GM23248 (cell line): ENCODE measurements around the gene NXPH2. TPM values are rescaled to one million over a fixed set of nuclear protein-coding genes. Genes with fewer than 3 reads are reported as not detected.

Experiments
- DNase-seq: peaks from one replicate; pipeline ENCODE4 v3.0.0-alpha.2; 2015
- H2AFZ ChIP-seq: fragments of 200-600 bp; sonication (generic); 2 replicates; pipeline ENCODE4 v1.6.1; 2016; ENCODE audit warnings: antibody characterized with exemption
- H3F3A ChIP-seq: fragments of 200-600 bp; sonication (generic); 2 replicates; pipeline ENCODE4 v1.6.1; 2016; ENCODE audit warnings: mild to moderate bottlenecking, antibody characterized with exemption, mixed run types; ENCODE audit not compliant: insufficient read depth
- H3K27ac ChIP-seq: fragments of 200-600 bp; sonication (generic); 2 replicates; pipeline ENCODE4 v1.5.1; 2016; ENCODE audit warnings: mild to moderate bottlenecking
- H3K27me3 ChIP-seq: fragments of 200-600 bp; sonication (generic); replicated peaks from 2 replicates; pipeline ENCODE4 v1.6.1; 2016; ENCODE audit warnings: mild to moderate bottlenecking; ENCODE audit not compliant: insufficient read depth
- H3K36me3 ChIP-seq: fragments of 200-600 bp; sonication (generic); 2 replicates; pipeline ENCODE4 v1.6.1; 2016; ENCODE audit warnings: low read depth, mild to moderate bottlenecking
- H3K4me1 ChIP-seq: fragments of 200-600 bp; sonication (generic); 2 replicates; pipeline ENCODE4 v1.6.1; 2016; ENCODE audit warnings: mild to moderate bottlenecking; ENCODE audit not compliant: insufficient read depth
- H3K4me2 ChIP-seq: fragments of 200-600 bp; sonication (generic); one replicate; pipeline ENCODE4 v1.6.1; 2016; ENCODE audit warnings: mild to moderate bottlenecking; ENCODE audit not compliant: unreplicated experiment
- H3K4me3 ChIP-seq: fragments of 200-600 bp; sonication (generic); 2 replicates; pipeline ENCODE4 v1.5.1; 2016; ENCODE audit warnings: mild to moderate bottlenecking
- H3K79me2 ChIP-seq: fragments of 200-600 bp; sonication (generic); 2 replicates; pipeline ENCODE4 v1.6.1; 2016; ENCODE audit warnings: mild to moderate bottlenecking; ENCODE audit not compliant: insufficient read depth
- H3K9ac ChIP-seq: fragments of 200-600 bp; sonication (generic); 2 replicates; pipeline ENCODE4 v1.6.1; 2016; ENCODE audit warnings: mild to moderate bottlenecking
- H3K9me2 ChIP-seq: fragments of 200-600 bp; sonication (generic); 2 replicates; pipeline ENCODE4 v1.6.1; 2016; ENCODE audit warnings: mixed run types, mild to moderate bottlenecking, moderate library complexity; ENCODE audit not compliant: insufficient read depth
- H3K9me3 ChIP-seq: fragments of 200-600 bp; sonication (generic); one replicate; pipeline ENCODE4 v1.6.1; 2017; ENCODE audit warnings: low read depth
- H4K20me1 ChIP-seq: fragments of 200-600 bp; sonication (generic); 2 replicates; pipeline ENCODE4 v1.6.0; 2016; ENCODE audit not compliant: insufficient read depth
- EZH2 ChIP-seq: fragments of 200-600 bp; sonication (generic); IDR thresholded peaks from 2 replicates; pipeline ENCODE4 v1.6.1; 2018; ENCODE audit warnings: antibody characterized with exemption, mild to moderate bottlenecking; ENCODE audit not compliant: insufficient read depth, poor library complexity, severe bottlenecking
- EZH2phosphoT487 ChIP-seq: fragments of 200-600 bp; sonication (generic); IDR thresholded peaks from 2 replicates; pipeline ENCODE4 v1.6.1; 2018; ENCODE audit warnings: antibody characterized with exemption, moderate library complexity, mild to moderate bottlenecking, low read depth; ENCODE audit not compliant: insufficient read depth
- WGBS, 2 experiments: methylation state at CpG; one replicate each; pipeline ENCODE4 v1.1.6; 2015 to 2017; ENCODE audit warnings: low lambda C conversion rate in 2 of 2, low coverage in 1 of 2; ENCODE audit errors: missing lambda C conversion rate in 2 of 2; 5-methylcytosine and 5-hydroxymethylcytosine counted together
- in situ Hi-C: fragments of 300-500 bp; cut with MboI; formaldehyde crosslinking; loops from 2 replicates; pipeline ENCODE4 v1.15.0; 2020
- polyA plus RNA-seq: library from polyadenylated mRNA; unstranded; fragments of >200 nt; fragmentation: Nextera tagmentation; extraction: Ambion mirVana; gene quantifications from 2 replicates; pipeline ENCODE4 v1.2.1, GENCODE V29; 2016
- total RNA-seq: library from RNA; depleted of rRNA; stranded (reverse); fragments of >200 nt; shearing (Covaris generic); gene quantifications from 2 replicates; pipeline ENCODE4 v1.2.3, GENCODE V29; 2014; rRNA removed

The NXPH2 gene
- total RNA-seq (not detected in 2 replicates), polyA plus RNA-seq (not detected in 2 replicates)

GRCh38 chr2:138779781-138780445 is at the start of gene NXPH2:
Gene NXPH2 (minus strand): TSS chr2:138780390. CDS start chr2:138780241, 149 bp downstream.
- peak; percentile 15 for DNase-seq
- Histone ChIP-seq H4K20me1 (no peaks in the 10 kb centered on the region), H3K4me2 (no peak within 1 kb of the TSS), H3K27ac (no peak within 1 kb of the TSS), H3K9me2 (no peaks in the 10 kb centered on the region), H3K9ac (no peak within 1 kb of the TSS), H3K9me3 (no peaks in the 10 kb centered on the region), H3F3A (no peaks in the 10 kb centered on the region), H3K79me2 (no peaks in the 10 kb centered on the region), H3K4me3 (no peak within 1 kb of the TSS), H2AFZ (no peak within 1 kb of the TSS), H3K36me3 (no peaks in the 10 kb centered on the region), H3K4me1 (no peaks in the 10 kb centered on the region), H3K27me3 (peaks cover 67% of the 10 kb centered on the region)
- TF ChIP-seq EZH2 = peak; percentile 45
- TF ChIP-seq EZH2phosphoT487 = 0 out of 2 replicates have a peak, but pooled peaks have one; percentile 27
- in situ Hi-C loops = no loop called here
- 1 to 4% methylated on average over 42 to 58 of the region's 58 CpGs for WGBS, 2 experiments

- H2AFZ ChIP-seq = no peak overlapping the region
- no peaks in the 10 kb centered on the region for H3F3A ChIP-seq
- H3K79me2 ChIP-seq = no peaks in the 10 kb centered on the region
- no peaks in the 10 kb centered on the region for H3K36me3 ChIP-seq
- TF ChIP-seq EZH2phosphoT487 (no peak), EZH2 (no peak)
- no peak overlapping the region for H3K4me2 ChIP-seq
- no peak overlapping the region for H3K27ac ChIP-seq
- H3K9me3 ChIP-seq = no peaks in the 10 kb centered on the region
- H3K9me2 ChIP-seq = no peaks in the 10 kb centered on the region
- DNase-seq = no peak
- in situ Hi-C loops = loop anchor here (10.0 kb wide), 1 partner anchor 915 kb away; no protein-coding TSS in a partner anchor
- no peak overlapping the region for H3K9ac ChIP-seq
- H3K27me3 ChIP-seq = peaks cover 5% of the 10 kb centered on the region; the same call in 1 of the 2 replicates
- H3K4me1 ChIP-seq = no peaks in the 10 kb centered on the region
- 78 to 80% methylated on average over 3 of the region's 3 CpGs for WGBS, 2 experiments
- H4K20me1 ChIP-seq = no peaks in the 10 kb centered on the region
- H3K4me3 ChIP-seq = no peak overlapping the region
Observed at GRCh38 chr2:138829326-138829919, 49.2 kb upstream of the NXPH2 start.

GRCh38 chr2:138827426-138828054 is 47.4 kb upstream of the NXPH2 start:
- H3K4me1 ChIP-seq = no peaks in the 10 kb centered on the region
- peak; percentile 67 for DNase-seq
- H3K9me3 ChIP-seq = no peaks in the 10 kb centered on the region
- no peak overlapping the region for H3K9ac ChIP-seq
- no peaks in the 10 kb centered on the region for H3K36me3 ChIP-seq
- H3K4me2 ChIP-seq = no peak overlapping the region
- no peaks in the 10 kb centered on the region for H3F3A ChIP-seq
- peaks cover 5% of the 10 kb centered on the region; the same call in 1 of the 2 replicates for H3K27me3 ChIP-seq
- in situ Hi-C loops = loop anchor here (10.0 kb wide), 1 partner anchor 913 kb away; no protein-coding TSS in a partner anchor
- H3K4me3 ChIP-seq = no peak overlapping the region
- no peak for TF ChIP-seq EZH2phosphoT487
- TF ChIP-seq EZH2 = no peak
- no peaks in the 10 kb centered on the region for H4K20me1 ChIP-seq
- no peak overlapping the region for H2AFZ ChIP-seq
- H3K79me2 ChIP-seq = no peaks in the 10 kb centered on the region
- WGBS, 2 experiments = 12 to 17% methylated on average over 3 of the region's 3 CpGs
- no peak overlapping the region for H3K27ac ChIP-seq
- H3K9me2 ChIP-seq = no peaks in the 10 kb centered on the region

- no peaks in the 10 kb centered on the region for H3K4me1 ChIP-seq
- H3K9me2 ChIP-seq = no peaks in the 10 kb centered on the region
- no peaks in the 10 kb centered on the region for H3K79me2 ChIP-seq
- H3K4me2 ChIP-seq = no peak overlapping the region
- no peaks in the 10 kb centered on the region for H3F3A ChIP-seq
- WGBS, 2 experiments = 40 to 41% methylated on average over 2 of the region's 2 CpGs
- H2AFZ ChIP-seq = no peak overlapping the region
- in situ Hi-C loops = loop anchor here (10.0 kb wide), 1 partner anchor 909 kb away; no protein-coding TSS in a partner anchor
- H3K27me3 ChIP-seq = peaks cover 5% of the 10 kb centered on the region; the same call in 1 of the 2 replicates
- H3K4me3 ChIP-seq = no peak overlapping the region
- no peak overlapping the region for H3K27ac ChIP-seq
- TF ChIP-seq EZH2 = no peak
- TF ChIP-seq EZH2phosphoT487 = no peak
- no peaks in the 10 kb centered on the region for H4K20me1 ChIP-seq
- no peak for DNase-seq
- no peak overlapping the region for H3K9ac ChIP-seq
- H3K36me3 ChIP-seq = no peaks in the 10 kb centered on the region
- H3K9me3 ChIP-seq = no peaks in the 10 kb centered on the region
Observed at GRCh38 chr2:138823666-138824065, 43.5 kb upstream of the NXPH2 start.
